Measurements from ENCODE around the gene ZNF185.

GRCh38 chrX:152901816-152902501, 4.1 kb downstream of the ZNF185 start:
- TF ChIP-seq ZNF274 (IDR thresholded peaks at IDR 0.05; ENCODE audit: low read depth, low read length): no peak
- TF ChIP-seq YY1 (IDR thresholded peaks at IDR 0.05; ENCODE audit: insufficient read depth, insufficient read length): no peak
- no peak for TF ChIP-seq SUZ12 (IDR thresholded peaks at IDR 0.05; ENCODE audit: extremely low read depth, insufficient read depth, insufficient read length)
